CD8-positive, alpha-beta memory T cell (primary cell): ENCODE measurements around the gene ESRRB. TPM values are rescaled to one million over a fixed set of nuclear protein-coding genes. Genes with fewer than 3 reads are reported as not detected.

Source experiments
- CTCF ChIA-PET: fragments of 350-600 bp; sonication (Branson Sonifier 250); formaldehyde crosslinking; loops from one replicate; lab custom pipeline; 2021; ENCODE audit warnings: antibody characterized with exemption; lab: Charles Lee
- POLR2A ChIA-PET: fragments of 350-600 bp; sonication (Branson Sonifier 250); formaldehyde crosslinking; loops from one replicate; lab custom pipeline; 2021; ENCODE audit warnings: antibody characterized with exemption; lab: Charles Lee
- DNase-seq, 5 donors: peaks; one replicate each; pipeline versions ENCODE4 v3.0.0 to v3.0.0-alpha.2; 2020 to 2022; ENCODE audit warnings: mixed read lengths in 1 of 5
- H3K27ac ChIP-seq: one replicate; pipeline ENCODE4 v1.7.0; 2013; ENCODE audit warnings: low read depth, mild to moderate bottlenecking, low read length, moderate library complexity
- H3K27me3 ChIP-seq: 2 replicates; pipeline ENCODE4 v1.7.0; 2013; ENCODE audit warnings: low read length, mild to moderate bottlenecking; ENCODE audit not compliant: insufficient read depth, poor library complexity, severe bottlenecking
- H3K36me3 ChIP-seq: 2 replicates; pipeline ENCODE4 v1.7.0; 2013; ENCODE audit warnings: mild to moderate bottlenecking, low read length, moderate library complexity; ENCODE audit not compliant: insufficient read depth
- H3K4me1 ChIP-seq: 2 replicates; pipeline ENCODE4 v1.7.0; 2013; ENCODE audit warnings: mild to moderate bottlenecking, low read length, moderate library complexity; ENCODE audit not compliant: insufficient read depth
- H3K4me3 ChIP-seq: 2 replicates; pipeline ENCODE4 v1.7.0; 2013; ENCODE audit warnings: mild to moderate bottlenecking, low read length
- H3K9me3 ChIP-seq: 2 replicates; pipeline ENCODE4 v1.7.0; 2013; ENCODE audit warnings: mild to moderate bottlenecking, low read length
- H3K27ac Mint-ChIP-seq, 8 donors: one replicate each; pipeline ENCODE4 v1.8.0; 2020 to 2021; ENCODE audit warnings: mixed read lengths in 8 of 8, mild to moderate bottlenecking in 6 of 8, inconsistent platforms in 3 of 8, moderate library complexity in 3 of 8
- H3K27me3 Mint-ChIP-seq, 2 donors: one replicate each; pipeline ENCODE4 v1.8.0; 2020 to 2021; ENCODE audit warnings: mixed read lengths in 2 of 2, mild to moderate bottlenecking in 1 of 2, moderate library complexity in 1 of 2
- H3K36me3 Mint-ChIP-seq, 3 donors: one replicate each; pipeline ENCODE4 v1.8.0; 2020 to 2021; ENCODE audit warnings: mixed read lengths in 3 of 3, inconsistent platforms in 1 of 3, mild to moderate bottlenecking in 1 of 3
- H3K4me1 Mint-ChIP-seq, 3 donors: one replicate each; pipeline ENCODE4 v1.8.0; 2020 to 2021; ENCODE audit warnings: mixed read lengths in 3 of 3, inconsistent platforms in 1 of 3, mild to moderate bottlenecking in 1 of 3
- H3K4me3 Mint-ChIP-seq, 7 donors: one replicate each; pipeline ENCODE4 v1.8.0; 2020 to 2021; ENCODE audit warnings: mixed read lengths in 7 of 7, mild to moderate bottlenecking in 6 of 7, moderate library complexity in 4 of 7, inconsistent platforms in 2 of 7
- H3K9me3 Mint-ChIP-seq, 5 donors: one replicate each; pipeline ENCODE4 v1.8.0; 2020 to 2022; ENCODE audit warnings: mixed read lengths in 5 of 5, mild to moderate bottlenecking in 3 of 5, moderate library complexity in 2 of 5, inconsistent platforms in 1 of 5
- polyA plus RNA-seq: library from polyadenylated mRNA; unstranded; fragments of 300-500 nt; fragmentation: Illumina TruSeq; gene quantifications from one replicate; pipeline ENCODE4 v1.2.3, GENCODE V29; 2021
- total RNA-seq, 2 experiments: library from RNA; stranded (reverse); gene quantifications; one replicate each; pipeline ENCODE4 v1.2.3, GENCODE V29; 2021

The ESRRB gene
- total and polyA plus RNA-seq, 3 experiments from 2014 or later, result not detected

- Mint-ChIP-seq H3K27ac (no peak overlapping the region), H3K4me3 (no peak overlapping the region), H3K9me3 (no peaks in the 10 kb centered on the region), H3K36me3 (peaks cover 0 to 7% (median 1%) of the 10 kb centered on the region in 3 donors), H3K27me3 (peaks cover 5 to 22% of the 10 kb centered on the region in 2 donors), H3K4me1 (no peaks in the 10 kb centered on the region)
- no peak overlapping the region for H3K27ac ChIP-seq
- POLR2A ChIA-PET, result no interaction called here
- no peak overlapping the region for H3K4me3 ChIP-seq
- H3K36me3 ChIP-seq, result no peaks in the 10 kb centered on the region
- CTCF ChIA-PET, result interaction anchor here (0.6 kb wide), 1 partner anchor 11 kb away, joined by 4 read pairs; no protein-coding TSS in a partner anchor
- H3K9me3 ChIP-seq, result no peaks in the 10 kb centered on the region
- no peak for DNase-seq
- H3K4me1 ChIP-seq, result no peaks in the 10 kb centered on the region
- no peaks in the 10 kb centered on the region for H3K27me3 ChIP-seq
Observed at GRCh38 chr14:76456200-76456599, 80.3 kb downstream of the ESRRB start.

DNA sequence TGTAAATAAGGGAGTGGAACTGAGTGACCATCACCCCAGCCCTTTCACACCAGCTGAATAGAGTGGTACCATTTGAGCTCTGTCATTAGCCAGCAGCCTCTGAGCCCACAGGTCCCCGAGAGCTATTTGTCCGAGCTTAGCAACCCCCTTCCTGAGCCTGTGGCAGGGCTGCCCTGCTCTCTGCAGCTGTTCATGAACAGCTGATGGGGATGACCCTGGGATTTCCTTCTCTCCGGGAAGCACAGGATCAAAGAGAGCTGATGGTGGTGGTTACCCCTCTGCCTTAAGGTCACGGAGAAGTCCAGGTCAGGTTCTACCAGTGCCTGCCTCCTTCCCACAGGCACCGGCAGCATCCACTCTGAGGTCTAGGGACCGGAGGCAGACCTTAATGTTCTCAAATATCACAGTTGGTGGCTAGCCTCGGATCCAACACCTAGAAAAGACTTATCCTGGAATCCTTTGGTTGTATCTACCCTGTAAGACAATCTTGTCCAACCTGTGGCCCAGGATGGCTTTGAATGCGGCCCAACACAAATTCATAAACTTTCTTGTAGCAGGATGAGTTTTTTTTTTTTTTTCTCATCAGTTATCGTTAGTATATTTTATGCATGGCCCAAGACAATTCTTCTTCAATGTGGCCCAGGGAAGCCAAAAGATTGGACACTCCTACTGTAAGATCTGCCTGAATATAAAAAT is 81.1 kb downstream of the ESRRB start:
- H3K4me3 ChIP-seq, result no peak overlapping the region
- peaks cover 5 to 19% of the 10 kb centered on the region in 2 donors for H3K27me3 Mint-ChIP-seq
- H3K27ac Mint-ChIP-seq, result no peak overlapping the region
- POLR2A ChIA-PET, result no interaction called here
- H3K27me3 ChIP-seq, result no peaks in the 10 kb centered on the region
- H3K4me1 ChIP-seq, result no peaks in the 10 kb centered on the region
- H3K27ac ChIP-seq, result no peak overlapping the region
- no peak for DNase-seq
- H3K4me1 Mint-ChIP-seq, result no peaks in the 10 kb centered on the region
- H3K9me3 ChIP-seq, result no peaks in the 10 kb centered on the region
- CTCF ChIA-PET, result no interaction called here
- H3K36me3 ChIP-seq, result no peaks in the 10 kb centered on the region
- peaks cover 0 to 7% (median 1%) of the 10 kb centered on the region in 3 donors for H3K36me3 Mint-ChIP-seq
- no peaks in the 10 kb centered on the region for H3K9me3 Mint-ChIP-seq
- H3K4me3 Mint-ChIP-seq, result no peak overlapping the region

DNA sequence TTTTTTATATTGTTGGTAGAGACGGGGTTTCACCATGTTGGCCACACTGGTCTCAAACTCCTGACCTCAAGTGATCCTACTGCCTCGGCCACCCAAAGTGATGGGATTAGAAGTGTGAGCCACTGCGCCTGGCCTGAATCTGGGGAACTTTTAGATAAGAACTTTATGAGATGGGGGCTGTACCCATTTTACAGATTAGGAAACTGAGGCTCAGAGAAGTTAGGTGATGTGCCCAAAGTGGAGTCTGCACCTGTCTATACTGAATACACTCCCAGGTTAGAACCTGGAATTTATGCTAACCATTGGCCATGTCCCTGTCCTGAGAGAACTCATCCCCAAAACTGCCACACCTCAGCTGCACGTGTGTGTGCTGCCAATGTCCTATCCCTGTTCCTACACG is 81.9 kb downstream of the ESRRB start:
- peaks cover 3 to 19% of the 10 kb centered on the region in 2 donors for H3K27me3 Mint-ChIP-seq
- H3K9me3 ChIP-seq, result no peaks in the 10 kb centered on the region
- ChIA-PET CTCF (no interaction called here), POLR2A (no interaction called here)
- no peak for DNase-seq
- no peaks in the 10 kb centered on the region for H3K4me1 Mint-ChIP-seq
- H3K27ac Mint-ChIP-seq, result no peak overlapping the region
- H3K27me3 ChIP-seq, result no peaks in the 10 kb centered on the region
- no peaks in the 10 kb centered on the region for H3K4me1 ChIP-seq
- no peak overlapping the region for H3K27ac ChIP-seq
- H3K4me3 ChIP-seq, result no peak overlapping the region
- no peaks in the 10 kb centered on the region for H3K36me3 ChIP-seq
- peaks cover 0 to 7% (median 1%) of the 10 kb centered on the region in 3 donors for H3K36me3 Mint-ChIP-seq
- no peaks in the 10 kb centered on the region for H3K9me3 Mint-ChIP-seq
- H3K4me3 Mint-ChIP-seq, result no peak overlapping the region

- Histone ChIP-seq H3K27ac (no peak overlapping the region), H3K36me3 (no peaks in the 10 kb centered on the region), H3K4me3 (no peak overlapping the region), H3K27me3 (no peaks in the 10 kb centered on the region), H3K9me3 (no peaks in the 10 kb centered on the region), H3K4me1 (no peaks in the 10 kb centered on the region)
- Mint-ChIP-seq H3K27ac (no peak overlapping the region), H3K9me3 (no peaks in the 10 kb centered on the region), H3K27me3 (no peaks in the 10 kb centered on the region), H3K4me3 (no peak overlapping the region), H3K4me1 (no peaks in the 10 kb centered on the region), H3K36me3 (no peaks in the 10 kb centered on the region)
- ChIA-PET POLR2A (no interaction called here), CTCF (no interaction called here)
- no peak for DNase-seq
Observed at GRCh38 chr14:76461886-76462285, 85.9 kb downstream of the ESRRB start.

GRCh38 chr14:76462330-76462729 is 86.4 kb downstream of the ESRRB start:
- CTCF ChIA-PET, result no interaction called here
- no peaks in the 10 kb centered on the region for H3K27me3 ChIP-seq
- H3K9me3 Mint-ChIP-seq, result no peaks in the 10 kb centered on the region
- no peak overlapping the region for H3K27ac Mint-ChIP-seq
- no peak overlapping the region for H3K27ac ChIP-seq
- H3K4me1 ChIP-seq, result no peaks in the 10 kb centered on the region
- H3K4me1 Mint-ChIP-seq, result no peaks in the 10 kb centered on the region
- no peak for DNase-seq
- H3K4me3 ChIP-seq, result no peak overlapping the region
- H3K36me3 Mint-ChIP-seq, result no peaks in the 10 kb centered on the region
- no peaks in the 10 kb centered on the region for H3K36me3 ChIP-seq
- POLR2A ChIA-PET, result no interaction called here
- no peaks in the 10 kb centered on the region for H3K27me3 Mint-ChIP-seq
- no peak overlapping the region for H3K4me3 Mint-ChIP-seq
- H3K9me3 ChIP-seq, result no peaks in the 10 kb centered on the region

GRCh38 chr14:76463105-76463504 is 87.2 kb downstream of the ESRRB start:
- CTCF ChIA-PET, result no interaction called here
- no peaks in the 10 kb centered on the region for H3K4me1 ChIP-seq

DNA sequence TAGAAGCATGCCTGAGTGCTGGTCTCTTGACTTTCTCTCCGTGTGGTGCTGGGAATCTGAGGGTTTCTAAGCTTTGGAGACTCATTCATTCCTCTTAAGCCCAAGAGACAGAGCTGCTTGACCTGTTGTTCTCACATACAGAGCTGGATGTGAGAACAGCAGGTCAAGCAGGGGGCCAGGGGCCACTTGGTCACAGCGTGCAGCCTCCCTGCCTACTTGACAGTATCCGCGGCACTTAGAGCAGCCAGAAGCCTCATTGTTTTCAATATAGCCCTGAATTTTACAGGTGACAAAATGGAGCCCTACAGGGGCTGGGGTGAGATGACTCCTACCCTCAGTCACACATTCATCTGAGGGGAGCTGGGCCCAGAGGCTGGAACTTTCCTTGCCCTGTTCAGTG is 88.9 kb downstream of the ESRRB start:
- H3K4me1 Mint-ChIP-seq, result no peaks in the 10 kb centered on the region
- H3K36me3 Mint-ChIP-seq, result no peaks in the 10 kb centered on the region
- no peak overlapping the region for H3K4me3 Mint-ChIP-seq
- no peaks in the 10 kb centered on the region for H3K27me3 ChIP-seq
- H3K27ac ChIP-seq, result no peak overlapping the region
- no peak for DNase-seq
- H3K27ac Mint-ChIP-seq, result no peak overlapping the region
- no peaks in the 10 kb centered on the region for H3K4me1 ChIP-seq
- H3K9me3 ChIP-seq, result no peaks in the 10 kb centered on the region
- peaks cover 2 to 3% of the 10 kb centered on the region in 2 donors for H3K27me3 Mint-ChIP-seq
- H3K9me3 Mint-ChIP-seq, result no peaks in the 10 kb centered on the region
- CTCF ChIA-PET, result no interaction called here
- no peaks in the 10 kb centered on the region for H3K36me3 ChIP-seq
- POLR2A ChIA-PET, result no interaction called here
- H3K4me3 ChIP-seq, result no peak overlapping the region

More at GRCh38 chr14:76463105-76463504, 87.2 kb downstream of the ESRRB start:
- DNase-seq, result no peak
- Histone ChIP-seq H3K4me3 (no peak overlapping the region), H3K27ac (no peak overlapping the region), H3K27me3 (no peaks in the 10 kb centered on the region), H3K36me3 (no peaks in the 10 kb centered on the region), H3K9me3 (no peaks in the 10 kb centered on the region)
- no peaks in the 10 kb centered on the region for H3K4me1 Mint-ChIP-seq
- peaks cover 0 to 2% of the 10 kb centered on the region in 2 donors for H3K27me3 Mint-ChIP-seq
- H3K4me3 Mint-ChIP-seq, result no peak overlapping the region
- no peak overlapping the region for H3K27ac Mint-ChIP-seq
- H3K9me3 Mint-ChIP-seq, result no peaks in the 10 kb centered on the region
- POLR2A ChIA-PET, result no interaction called here
- H3K36me3 Mint-ChIP-seq, result no peaks in the 10 kb centered on the region

- no peaks in the 10 kb centered on the region for H3K36me3 Mint-ChIP-seq
- POLR2A ChIA-PET, result no interaction called here
- DNase-seq, result no peak
- Histone ChIP-seq H3K4me3 (no peak overlapping the region), H3K4me1 (no peaks in the 10 kb centered on the region), H3K27me3 (no peaks in the 10 kb centered on the region), H3K27ac (no peak overlapping the region), H3K36me3 (no peaks in the 10 kb centered on the region), H3K9me3 (no peaks in the 10 kb centered on the region)
- no peaks in the 10 kb centered on the region for H3K4me1 Mint-ChIP-seq
- CTCF ChIA-PET, result no interaction called here
- H3K9me3 Mint-ChIP-seq, result no peaks in the 10 kb centered on the region
- H3K27me3 Mint-ChIP-seq, result peaks cover 3% of the 10 kb centered on the region in 2 donors
- H3K27ac Mint-ChIP-seq, result no peak overlapping the region
- H3K4me3 Mint-ChIP-seq, result no peak overlapping the region
Observed at GRCh38 chr14:76465664-76466063, 89.7 kb downstream of the ESRRB start.
